Esophagus muscularis mucosa (tissue), 4 donors: ENCODE results near the gene PIM3. TPM values are rescaled to one million over a fixed set of nuclear protein-coding genes. Genes with fewer than 3 reads are reported as not detected.
A peak's percentile ranks its signal among the peaks of the same experiment; 100 is the strongest.

Experiments
- DNase-seq: peaks from one replicate; pipeline ENCODE4 v3.0.0-alpha.2; 2017; ENCODE audit errors: extremely low spot score
- H3K27ac ChIP-seq, 4 donors: fragments of 200-600 bp; sonication (generic); replicated peaks in 1 of 4; 1 replicate in 3 of 4; 2 replicates in 1 of 4; pipeline ENCODE4 v1.5.1; 2016 to 2019; ENCODE audit warnings: mild to moderate bottlenecking in 1 of 4
- H3K27me3 ChIP-seq, 4 donors: fragments of 200-600 bp; sonication (generic); one replicate each; pipeline versions ENCODE4 v1.5.1 to v1.6.0; 2016 to 2019
- H3K36me3 ChIP-seq, 4 donors: fragments of 200-600 bp; sonication (generic); one replicate each; pipeline ENCODE4 v1.5.1; 2016 to 2019
- H3K4me1 ChIP-seq, 4 donors: fragments of 200-600 bp; sonication (generic); one replicate each; pipeline ENCODE4 v1.5.1; 2016 to 2019
- H3K4me3 ChIP-seq, 4 donors: fragments of 200-600 bp; sonication (generic); 1 replicate in 2 of 4; 2 replicates in 2 of 4; pipeline ENCODE4 v1.5.1; 2016 to 2019; ENCODE audit warnings: mild to moderate bottlenecking in 4 of 4, moderate library complexity in 1 of 4
- H3K9me3 ChIP-seq, 4 donors: fragments of 200-600 bp; sonication (generic); 1 replicate in 3 of 4; 2 replicates in 1 of 4; pipeline ENCODE4 v1.5.1; 2016 to 2019
- EP300 ChIP-seq: sonication (generic); formaldehyde crosslinking; IDR thresholded peaks from one replicate; pipeline ENCODE4 v1.6.1; 2017; ENCODE audit warnings: antibody characterized with exemption
- POLR2A ChIP-seq: fragments of 450-650 bp; IDR thresholded peaks from one replicate; pipeline ENCODE4 v1.6.1; 2017; ENCODE audit warnings: antibody characterized with exemption, moderate library complexity, mild to moderate bottlenecking, low read depth
- POLR2AphosphoS5 ChIP-seq, 2 donors: sonication (generic); formaldehyde crosslinking; IDR thresholded peaks; one replicate each; pipeline ENCODE4 v1.6.1; 2017; ENCODE audit warnings: antibody characterized with exemption in 2 of 2
- whole genome bisulfite sequencing: methylation state at CpG from one replicate; pipeline ENCODE4 v1.1.5; 2018; 5-methylcytosine and 5-hydroxymethylcytosine counted together
- intact Hi-C: fragments of 100-400 bp; cut with DNase I; formaldehyde crosslinking; loops from one replicate; pipeline ENCODE4 v1.15.1; 2023
- total RNA-seq, 4 donors: library from RNA; depleted of rRNA; stranded (reverse); fragments of >200 nt; gene quantifications; one replicate each; pipeline versions ENCODE4 v1.1.0 to v1.2.1, GENCODE V29; 2016
- TF ChIP-seq, protein P1 (sequence below), 3 experiments: fragments of 200-600 bp in 2 of 3; fragments of 450-650 bp in 1 of 3; sonication (generic) in 2 of 3; IDR thresholded peaks; one replicate each; pipeline ENCODE4 v1.5.1; 2017 to 2019; ENCODE audit warnings: antibody characterized with exemption in 3 of 3, mild to moderate bottlenecking in 2 of 3, moderate library complexity in 1 of 3

Gene PIM3
- total RNA-seq, 4 donors from 2014 or later: 36.1 to 106 (median 56.5) TPM

DNA sequence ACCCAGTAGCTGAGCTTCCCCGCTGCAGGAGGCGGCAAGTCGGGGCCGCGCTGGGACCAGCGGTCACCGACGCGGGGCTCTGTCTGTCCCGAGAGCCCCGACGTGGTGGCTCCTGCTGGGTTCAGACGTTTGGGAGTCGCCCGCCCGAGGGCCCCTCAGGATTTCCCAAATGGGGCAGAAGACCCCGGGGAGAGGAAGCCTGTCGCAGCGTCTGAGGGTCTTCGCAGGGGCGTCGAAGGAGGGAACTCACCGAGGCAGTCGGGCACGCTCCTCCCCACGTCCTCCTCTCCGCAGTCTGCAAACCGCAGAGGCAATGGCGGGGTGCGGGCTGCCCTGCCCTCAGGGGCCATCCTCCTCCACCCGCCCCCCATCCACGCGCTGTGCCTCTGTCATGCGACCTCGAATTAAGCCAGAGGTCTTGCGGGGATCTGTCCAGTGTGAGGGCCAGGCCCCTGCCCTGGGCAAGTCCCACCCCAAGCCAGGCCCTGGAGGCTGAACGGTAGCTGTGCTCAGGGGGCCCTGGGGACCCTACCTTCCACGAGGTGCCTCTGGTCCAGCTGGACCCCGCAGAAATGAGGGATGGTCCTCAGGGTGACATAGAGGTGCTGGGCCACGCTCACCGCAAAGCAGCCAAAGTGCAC lies 39.5 kb downstream of the PIM3 start:
- H3K36me3 ChIP-seq: no peaks in the 10 kb centered on the region
- H3K4me3 ChIP-seq: peak overlapping the region; percentile 12 to 44 (median 22)
- WGBS: 30% methylated on average over 28 of the region's 41 CpGs
- no peak for TF ChIP-seq POLR2A
- no peak for TF ChIP-seq EP300
- no peak for TF ChIP-seq POLR2AphosphoS5 (IDR thresholded peaks at IDR 0.05)
- TF ChIP-seq, protein P1, sequence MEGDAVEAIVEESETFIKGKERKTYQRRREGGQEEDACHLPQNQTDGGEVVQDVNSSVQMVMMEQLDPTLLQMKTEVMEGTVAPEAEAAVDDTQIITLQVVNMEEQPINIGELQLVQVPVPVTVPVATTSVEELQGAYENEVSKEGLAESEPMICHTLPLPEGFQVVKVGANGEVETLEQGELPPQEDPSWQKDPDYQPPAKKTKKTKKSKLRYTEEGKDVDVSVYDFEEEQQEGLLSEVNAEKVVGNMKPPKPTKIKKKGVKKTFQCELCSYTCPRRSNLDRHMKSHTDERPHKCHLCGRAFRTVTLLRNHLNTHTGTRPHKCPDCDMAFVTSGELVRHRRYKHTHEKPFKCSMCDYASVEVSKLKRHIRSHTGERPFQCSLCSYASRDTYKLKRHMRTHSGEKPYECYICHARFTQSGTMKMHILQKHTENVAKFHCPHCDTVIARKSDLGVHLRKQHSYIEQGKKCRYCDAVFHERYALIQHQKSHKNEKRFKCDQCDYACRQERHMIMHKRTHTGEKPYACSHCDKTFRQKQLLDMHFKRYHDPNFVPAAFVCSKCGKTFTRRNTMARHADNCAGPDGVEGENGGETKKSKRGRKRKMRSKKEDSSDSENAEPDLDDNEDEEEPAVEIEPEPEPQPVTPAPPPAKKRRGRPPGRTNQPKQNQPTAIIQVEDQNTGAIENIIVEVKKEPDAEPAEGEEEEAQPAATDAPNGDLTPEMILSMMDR (IDR thresholded peaks at IDR 0.05): no peak
- no peak overlapping the region for H3K27ac ChIP-seq
- peaks cover 0 to 50% (median 14%) of the 10 kb centered on the region in 4 donors for H3K27me3 ChIP-seq
- H3K9me3 ChIP-seq: no peaks in the 10 kb centered on the region
- intact Hi-C loops: no loop called here
- no peak for DNase-seq
- H3K4me1 ChIP-seq: peaks cover 5 to 13% (median 10%) of the 10 kb centered on the region in 4 donors

DNA sequence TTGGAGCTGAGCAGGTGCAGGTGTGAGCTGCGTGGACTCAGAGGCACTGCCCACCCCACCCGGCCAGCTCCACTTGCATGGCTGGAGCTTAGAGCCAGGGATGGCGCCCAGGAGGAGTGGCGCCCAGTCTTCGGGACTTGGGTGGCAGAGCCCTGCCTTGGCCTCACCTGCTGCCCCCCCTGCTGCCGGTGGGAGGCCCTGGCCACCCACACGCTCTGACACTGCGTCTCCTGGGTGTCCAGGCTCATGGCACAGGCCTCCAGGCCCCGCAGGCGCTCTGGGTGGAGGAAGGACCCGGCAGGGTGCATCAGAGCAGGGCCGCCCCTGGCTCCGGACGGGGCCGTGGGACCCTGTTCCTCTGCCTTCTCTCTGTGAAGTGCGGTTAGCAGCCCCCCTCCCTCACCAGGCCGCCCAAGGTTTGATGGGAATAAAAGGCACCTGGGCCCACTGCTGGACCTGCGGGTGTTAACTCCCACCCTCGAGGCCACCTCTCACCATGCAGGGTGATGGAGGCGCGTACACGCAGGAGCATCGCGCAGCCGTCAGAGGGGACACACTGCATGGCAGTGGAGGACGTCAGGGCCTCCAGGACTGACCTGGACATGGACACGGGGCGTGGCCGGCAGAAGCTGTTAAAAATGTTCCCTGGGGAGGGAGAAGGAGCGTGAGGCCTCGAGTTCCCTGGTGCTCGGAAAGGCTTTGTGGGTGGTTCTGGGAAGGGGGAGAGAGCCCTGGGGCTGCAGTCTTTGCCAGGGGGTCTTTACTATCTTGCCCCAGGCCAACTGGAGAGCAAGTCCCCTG lies 40.2 kb downstream of the PIM3 start:
- Histone ChIP-seq H3K36me3 (no peaks in the 10 kb centered on the region), H3K27ac (no peak overlapping the region), H3K27me3 (peaks cover 0 to 50% (median 14%) of the 10 kb centered on the region in 4 donors), H3K4me1 (peaks cover 5 to 13% (median 10%) of the 10 kb centered on the region in 4 donors), H3K9me3 (no peaks in the 10 kb centered on the region), H3K4me3 (no peak overlapping the region)
- 83% methylated on average over 14 of the region's 32 CpGs for WGBS
- TF ChIP-seq, protein P1 (IDR thresholded peaks at IDR 0.05): no peak
- TF ChIP-seq EP300 (no peak), POLR2AphosphoS5 (IDR thresholded peaks at IDR 0.05) (no peak), POLR2A (no peak)
- intact Hi-C loops: no loop called here
- DNase-seq: no peak

DNA sequence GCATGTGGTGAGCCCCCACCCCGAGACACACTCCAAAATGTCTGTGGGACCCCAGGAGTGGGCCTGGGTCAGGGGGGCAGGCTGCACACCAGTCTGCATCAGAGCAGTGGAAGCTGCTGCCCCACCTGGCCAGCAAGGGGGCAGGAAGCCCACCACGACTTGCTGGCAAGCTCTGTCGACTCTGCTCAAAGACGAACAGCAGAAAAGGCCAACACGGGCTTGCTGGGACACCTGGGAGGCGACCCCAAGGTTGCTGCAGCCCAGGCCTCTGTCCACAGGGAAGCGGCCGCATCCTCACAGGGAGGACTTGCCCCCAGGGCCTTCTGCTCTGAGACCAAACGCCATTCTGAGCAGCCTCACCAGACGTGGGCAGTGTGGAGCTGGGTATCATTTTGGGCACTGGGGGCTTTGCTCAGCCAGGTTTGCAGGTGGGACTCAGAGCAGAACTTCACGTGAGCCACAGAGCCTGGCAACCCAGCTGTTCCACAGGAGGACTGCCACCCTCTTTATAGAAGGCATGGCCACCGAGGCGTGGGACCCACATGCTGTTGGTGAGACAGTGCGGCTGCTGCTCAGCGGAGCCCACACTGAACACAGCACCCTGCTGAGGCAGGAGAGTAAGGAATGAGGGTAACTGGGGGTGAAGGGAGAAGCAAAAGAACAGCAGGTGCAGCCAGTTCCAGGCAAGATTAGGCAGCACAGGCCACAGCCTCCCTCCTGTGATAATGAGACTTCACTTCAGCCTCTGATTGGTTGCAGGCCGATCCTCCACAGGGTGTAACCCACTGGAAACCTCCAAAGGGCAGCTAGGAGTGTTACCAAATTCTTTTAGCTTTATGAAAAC lies 41.0 kb downstream of the PIM3 start:
- Histone ChIP-seq H3K4me3 (no peak overlapping the region), H3K27ac (no peak overlapping the region), H3K27me3 (peaks cover 0 to 50% (median 14%) of the 10 kb centered on the region in 4 donors), H3K36me3 (no peaks in the 10 kb centered on the region), H3K9me3 (no peaks in the 10 kb centered on the region), H3K4me1 (peaks cover 5 to 13% (median 10%) of the 10 kb centered on the region in 4 donors)
- DNase-seq: no peak
- WGBS: 88% methylated on average over 11 of the region's 16 CpGs
- no peak for TF ChIP-seq POLR2A
- TF ChIP-seq POLR2AphosphoS5 (IDR thresholded peaks at IDR 0.05): no peak
- no peak for TF ChIP-seq EP300
- TF ChIP-seq, protein P1 (IDR thresholded peaks at IDR 0.05): no peak
- intact Hi-C loops: no loop called here

DNA sequence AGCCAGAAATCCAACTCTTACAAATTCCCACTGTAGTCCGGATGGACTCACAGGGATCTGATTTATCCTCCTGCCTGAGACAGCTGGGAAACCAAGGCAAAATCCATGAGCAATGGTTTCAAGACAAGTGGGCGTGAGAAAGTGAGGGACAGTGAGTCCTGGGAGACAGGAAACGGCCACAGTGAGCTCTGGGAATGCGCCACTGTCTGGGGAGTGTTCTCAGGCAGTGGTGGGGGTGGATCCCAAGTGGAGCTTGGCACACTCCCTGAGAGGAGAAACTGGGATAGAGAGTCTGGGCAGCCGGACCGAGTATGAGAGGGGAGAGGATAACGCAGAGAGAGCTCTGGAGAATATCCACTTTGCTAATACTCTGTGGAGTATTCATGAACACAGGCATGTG lies 42.2 kb downstream of the PIM3 start:
- no peak overlapping the region for H3K27ac ChIP-seq
- no peak for DNase-seq
- TF ChIP-seq POLR2A: no peak
- TF ChIP-seq POLR2AphosphoS5 (IDR thresholded peaks at IDR 0.05): no peak
- TF ChIP-seq, protein P1 (IDR thresholded peaks at IDR 0.05): no peak
- no peak for TF ChIP-seq EP300
- whole genome bisulfite sequencing: 71% methylated on average over 7 of the region's 7 CpGs
- H3K36me3 ChIP-seq: no peaks in the 10 kb centered on the region
- H3K4me1 ChIP-seq: peaks cover 5 to 13% (median 10%) of the 10 kb centered on the region in 4 donors
- H3K27me3 ChIP-seq: peaks cover 0 to 43% (median 14%) of the 10 kb centered on the region in 4 donors
- intact Hi-C loops: no loop called here
- no peak overlapping the region for H3K4me3 ChIP-seq
- H3K9me3 ChIP-seq: no peaks in the 10 kb centered on the region
